HG03354 (cell line): ENCODE measurements around the gene PMPCB.

Source experiments
- ATAC-seq: cut with Tn5 transposase; IDR thresholded peaks from one replicate; pipeline ENCODE4 v1.9.1; 2021; ENCODE audit warnings: mild to moderate bottlenecking; ENCODE audit not compliant: unreplicated experiment, poor library complexity, severe bottlenecking

Gene PMPCB

GRCh38 chr7:103316380-103316941 lies 19.2 kb downstream of the PMPCB start:
- ATAC-seq: no peak

GRCh38 chr7:103317009-103317408 lies 19.8 kb downstream of the PMPCB start:
- ATAC-seq: no peak

- no peak for ATAC-seq
Observed at GRCh38 chr7:103325744-103326143, 28.5 kb downstream of the PMPCB start.

GRCh38 chr7:103336761-103337160 lies 39.5 kb downstream of the PMPCB start:
- no peak for ATAC-seq

GRCh38 chr7:103338864-103339263 lies 41.6 kb downstream of the PMPCB start:
- no peak for ATAC-seq

GRCh38 chr7:103341466-103341865 lies 44.2 kb downstream of the PMPCB start:
- ATAC-seq: no peak

- no peak for ATAC-seq
Observed at GRCh38 chr7:103343332-103343731, 46.1 kb downstream of the PMPCB start.

DNA sequence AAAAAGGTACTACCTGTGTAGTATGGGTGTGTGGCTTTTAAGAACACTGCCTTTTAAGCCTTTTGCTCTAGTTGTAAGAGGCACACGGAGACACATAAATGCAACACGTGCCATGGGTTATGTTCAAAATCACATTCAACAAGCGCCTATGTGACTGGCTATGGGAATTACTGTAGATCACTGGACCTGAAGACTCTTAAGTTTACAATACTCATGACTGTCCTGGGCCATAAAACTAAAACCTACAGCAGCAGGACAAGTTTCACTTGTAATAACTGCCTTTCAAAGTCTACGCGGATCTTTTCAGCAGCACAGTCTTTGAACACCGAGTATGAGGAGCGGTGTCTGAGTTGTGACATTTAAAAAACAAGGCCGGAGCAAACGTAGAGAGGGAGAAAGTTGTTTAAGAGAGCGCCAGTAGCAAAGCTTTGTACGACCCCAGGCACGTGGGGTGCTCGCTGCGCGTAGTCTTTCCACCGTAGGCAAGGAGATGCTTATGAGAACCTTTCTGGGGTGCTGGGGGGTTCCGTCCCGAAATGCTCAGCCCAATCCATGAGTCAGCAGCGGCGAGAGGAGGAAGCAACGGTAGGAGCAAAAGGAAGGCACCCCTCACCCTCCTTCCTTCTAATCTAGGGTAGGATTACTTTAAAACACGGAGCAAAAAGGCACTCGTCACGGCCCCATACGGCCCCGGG lies 46.7 kb downstream of the PMPCB start:
- ATAC-seq: peak; percentile 8

- ATAC-seq: peak; percentile 81
Observed at GRCh38 chr7:103344453-103345149, 47.4 kb downstream of the PMPCB start, which contains the start of gene DNAJC2. TSS of gene DNAJC2 (minus strand) at chr7:103344767. CDS start at chr7:103344622, 145 bp downstream.

GRCh38 chr7:103346396-103346795 lies 49.2 kb downstream of the PMPCB start:
- ATAC-seq: no peak

DNA sequence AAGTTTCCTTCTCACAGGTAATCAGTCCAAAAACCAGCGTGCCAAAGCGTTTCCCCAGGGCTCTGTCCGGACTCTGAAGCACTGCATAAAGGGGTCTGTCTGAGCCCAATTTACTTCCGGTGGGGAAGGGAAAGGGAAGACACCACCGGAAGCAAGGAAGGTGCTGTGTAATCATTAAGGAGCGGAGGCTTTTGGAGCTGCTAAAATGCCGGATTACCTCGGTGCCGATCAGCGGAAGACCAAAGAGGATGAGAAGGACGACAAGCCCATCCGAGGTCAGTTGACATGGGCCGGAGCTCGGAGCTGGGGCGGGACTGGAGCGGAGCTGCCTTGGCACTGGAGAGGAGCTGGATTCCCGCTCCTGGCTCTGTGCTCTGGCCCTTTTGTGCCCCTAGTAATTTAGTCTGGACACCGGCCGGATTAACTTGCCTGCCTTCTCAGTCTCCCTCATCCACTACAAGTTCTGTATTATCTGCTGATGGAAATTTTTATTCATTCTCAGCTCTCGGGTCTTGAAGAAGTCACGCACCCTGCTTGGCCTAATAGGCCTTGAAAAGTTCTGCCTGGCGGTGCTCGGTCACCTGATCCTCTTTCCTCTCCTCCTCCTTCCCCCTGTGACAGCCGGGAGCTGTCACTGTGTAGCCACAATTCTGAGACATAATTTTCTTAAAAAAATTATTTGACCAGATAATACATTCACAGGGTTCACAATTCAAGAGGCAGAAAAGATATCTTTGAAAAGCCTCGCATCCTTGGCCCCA lies 50.5 kb downstream of the PMPCB start, which contains the start of gene PSMC2:
Gene PSMC2, plus strand, starts transcription at position 137 of the 761 bp plus-strand sequence. Its CDS starts 69 bp downstream, at position 206.
- ATAC-seq: peak; percentile 81

DNA sequence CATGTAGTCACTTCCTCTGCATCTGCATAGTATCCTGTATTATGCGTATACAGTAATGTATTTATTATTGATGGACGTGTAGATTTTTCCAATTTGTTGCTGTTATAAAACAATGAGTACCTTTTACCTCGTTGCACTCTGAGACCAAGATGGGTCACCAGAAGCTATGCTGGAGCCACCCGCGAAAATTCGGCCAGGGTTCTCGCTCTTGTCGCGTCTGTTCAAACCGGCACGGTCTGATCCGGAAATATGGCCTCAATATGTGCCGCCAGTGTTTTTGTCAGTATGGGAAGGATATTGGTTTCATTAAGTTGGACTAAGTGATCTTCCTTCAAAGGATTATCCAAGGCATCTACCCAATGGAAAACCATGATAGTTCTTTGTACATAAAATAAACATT lies 51.2 kb downstream of the PMPCB start:
- ATAC-seq: no peak

DNA sequence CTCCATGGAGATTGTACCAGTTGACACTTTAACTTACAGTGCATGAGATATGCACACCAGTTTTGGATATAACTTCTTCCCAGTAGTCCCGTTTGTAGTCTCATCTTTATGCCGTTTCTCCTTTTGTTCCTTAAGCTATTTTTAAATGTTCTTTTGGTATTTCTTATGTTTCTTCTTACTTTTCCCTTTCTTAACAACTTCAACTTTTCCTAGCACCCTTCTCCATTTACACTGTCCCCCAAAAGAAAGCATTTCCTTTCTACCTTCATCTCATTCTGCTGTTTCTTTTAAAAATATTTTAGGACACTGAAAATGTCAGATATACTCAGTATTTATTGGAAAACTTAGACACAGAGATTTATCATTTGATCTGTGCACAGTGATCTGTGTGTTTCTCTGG lies 51.7 kb downstream of the PMPCB start:
- ATAC-seq: no peak

DNA sequence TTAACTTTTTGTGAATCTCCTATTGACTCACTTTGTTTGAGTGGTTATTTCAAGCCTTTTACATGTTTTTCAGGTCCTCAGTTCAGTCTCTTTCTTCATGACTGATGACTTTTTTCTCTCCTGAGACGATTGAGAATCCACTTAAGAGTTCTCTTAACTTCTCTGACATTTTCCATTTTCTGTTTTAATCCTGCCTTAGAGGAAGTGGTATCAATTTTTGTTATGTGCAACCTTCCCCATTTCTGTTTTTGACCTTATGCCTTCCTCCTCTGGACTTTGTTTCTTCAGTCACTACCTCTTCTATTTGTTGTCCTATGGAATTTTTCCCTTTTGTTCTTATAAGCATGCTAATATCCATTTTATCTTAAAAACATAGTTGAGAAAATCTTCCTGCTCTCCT lies 52.6 kb downstream of the PMPCB start:
- ATAC-seq: no peak
